HUES48 (cell line): ENCODE data around the gene CIITA.

Experiments
- H3K27ac ChIP-seq: one replicate; pipeline ENCODE4 v1.7.0; 2013; ENCODE audit warnings: low read depth, low read length, inconsistent platforms
- H3K27me3 ChIP-seq: 2 replicates; pipeline ENCODE4 v1.6.1; 2013; ENCODE audit warnings: mild to moderate bottlenecking, low read length; ENCODE audit not compliant: control insufficient read depth, insufficient read depth
- H3K36me3 ChIP-seq: 2 replicates; pipeline ENCODE4 v1.6.1; 2013; ENCODE audit warnings: low read length; ENCODE audit not compliant: control insufficient read depth, insufficient read depth
- H3K4me1 ChIP-seq: 2 replicates; pipeline ENCODE4 v1.6.1; 2013; ENCODE audit warnings: mild to moderate bottlenecking, low read length; ENCODE audit not compliant: control insufficient read depth, insufficient read depth
- H3K4me3 ChIP-seq: 2 replicates; pipeline ENCODE4 v1.5.1; 2013; ENCODE audit warnings: mild to moderate bottlenecking, low read depth, low read length
- H3K9ac ChIP-seq: 2 replicates; pipeline ENCODE4 v1.6.1; 2013; ENCODE audit warnings: mild to moderate bottlenecking, low read depth, low read length, moderate library complexity
- H3K9me3 ChIP-seq: 2 replicates; pipeline ENCODE4 v1.6.1; 2013; ENCODE audit warnings: low read length; ENCODE audit not compliant: control insufficient read depth, insufficient read depth

The CIITA gene

DNA sequence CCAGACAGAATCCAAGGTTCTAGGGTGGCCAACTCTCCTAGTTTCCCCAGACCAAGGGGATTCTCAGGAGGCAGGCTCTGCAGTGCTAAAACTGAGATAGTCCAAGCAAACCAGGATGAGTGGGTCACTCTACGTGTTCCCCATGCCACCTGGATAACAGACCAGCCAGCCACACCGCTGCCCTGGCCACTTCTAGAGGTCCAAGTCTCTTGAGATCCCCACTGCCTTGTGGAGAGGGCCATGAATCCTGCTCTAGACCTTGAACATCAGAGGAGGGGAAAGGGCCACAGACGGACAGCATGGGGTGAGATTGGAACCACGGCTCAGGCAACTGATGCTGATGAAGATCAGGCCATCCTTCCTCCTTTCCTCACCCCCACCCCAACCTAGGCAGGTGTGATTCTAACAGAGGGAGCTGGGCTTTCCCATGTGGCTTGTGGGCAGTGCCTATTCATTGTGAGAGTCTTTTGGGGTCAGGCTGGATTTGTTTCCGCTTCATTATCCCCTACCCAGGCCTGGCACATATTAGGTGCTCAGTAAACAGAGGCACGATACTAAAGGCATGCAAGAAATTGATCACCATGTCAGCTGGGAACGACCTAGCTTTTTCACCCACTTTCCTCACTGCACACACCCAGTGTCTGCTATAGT is 41.6 kb upstream of the CIITA start:
- no peak overlapping the region for H3K27ac ChIP-seq
- H3K9ac ChIP-seq, result no peak overlapping the region
- H3K27me3 ChIP-seq, result no peaks in the 10 kb centered on the region
- H3K4me1 ChIP-seq, result no peaks in the 10 kb centered on the region
- no peaks in the 10 kb centered on the region for H3K9me3 ChIP-seq
- H3K4me3 ChIP-seq, result no peak overlapping the region
- H3K36me3 ChIP-seq, result no peaks in the 10 kb centered on the region

- Histone ChIP-seq H3K27ac (no peak overlapping the region), H3K36me3 (no peaks in the 10 kb centered on the region), H3K9me3 (no peaks in the 10 kb centered on the region), H3K4me1 (no peaks in the 10 kb centered on the region), H3K27me3 (no peaks in the 10 kb centered on the region; the same call in 1 of the 2 replicates), H3K9ac (no peak overlapping the region), H3K4me3 (no peak overlapping the region)
Observed at GRCh38 chr16:10836174-10836853, 40.7 kb upstream of the CIITA start.

DNA sequence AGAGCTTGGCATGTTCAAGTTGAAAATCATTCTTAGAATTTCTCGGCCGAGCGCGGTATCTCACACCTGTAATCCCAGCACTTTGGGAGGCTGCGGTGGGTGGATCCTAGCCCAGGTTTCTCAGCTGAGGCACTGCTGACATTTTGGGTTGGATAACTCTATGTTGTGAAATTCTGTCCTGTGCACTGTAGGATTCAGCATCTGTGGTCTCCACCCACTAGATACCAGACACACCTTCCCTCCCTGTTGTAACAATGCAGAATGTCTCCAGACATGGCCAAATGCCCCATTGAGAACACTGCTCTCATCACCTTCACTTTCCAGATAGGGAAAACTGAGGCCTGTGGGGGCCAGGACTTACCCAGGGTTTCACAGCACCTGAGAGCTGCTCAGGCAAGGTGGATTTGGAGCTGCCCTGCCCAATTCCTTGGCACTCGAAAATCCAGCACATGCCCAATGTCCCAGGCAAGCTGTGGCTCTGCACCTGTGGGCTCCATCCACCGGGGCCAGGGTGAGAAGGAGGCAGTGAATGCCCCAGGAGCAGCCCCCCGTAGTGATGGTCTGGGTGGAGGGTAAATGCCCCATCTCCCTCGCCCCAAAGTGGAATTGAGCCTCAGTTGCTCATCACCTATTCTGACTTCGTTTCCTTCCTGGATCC is 38.3 kb upstream of the CIITA start:
- Histone ChIP-seq H3K36me3 (no peaks in the 10 kb centered on the region), H3K27ac (no peak overlapping the region), H3K9me3 (no peaks in the 10 kb centered on the region), H3K27me3 (no peaks in the 10 kb centered on the region; the same call in 1 of the 2 replicates), H3K4me1 (no peaks in the 10 kb centered on the region), H3K9ac (no peak overlapping the region), H3K4me3 (no peak overlapping the region)

- Histone ChIP-seq H3K27ac (no peak overlapping the region), H3K9me3 (no peaks in the 10 kb centered on the region), H3K4me1 (no peaks in the 10 kb centered on the region), H3K9ac (no peak overlapping the region), H3K4me3 (no peak overlapping the region), H3K36me3 (no peaks in the 10 kb centered on the region), H3K27me3 (no peaks in the 10 kb centered on the region; the same call in 1 of the 2 replicates)
Observed at GRCh38 chr16:10839279-10839666, 37.7 kb upstream of the CIITA start.

DNA sequence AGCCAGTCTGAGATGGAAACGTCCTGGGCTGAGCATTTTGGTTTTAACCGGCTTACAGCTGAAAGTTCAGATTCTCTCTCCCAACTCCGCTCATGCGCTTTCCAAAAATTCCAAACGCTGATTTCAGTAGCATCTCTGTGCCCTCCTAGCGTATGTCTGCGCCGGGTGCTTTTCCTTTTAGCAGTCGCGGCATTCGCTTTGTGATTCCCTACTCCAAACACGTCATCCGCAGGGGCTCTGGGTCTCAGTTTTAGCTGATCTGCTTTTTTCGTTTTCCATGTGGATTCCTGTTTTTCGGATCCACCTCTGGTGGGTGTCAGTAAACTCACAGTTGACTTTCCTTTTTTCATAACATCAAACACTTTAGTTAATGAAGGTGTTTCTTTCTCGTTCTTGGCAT is 36.3 kb upstream of the CIITA start:
- Histone ChIP-seq H3K27me3 (no peaks in the 10 kb centered on the region; the same call in 1 of the 2 replicates), H3K4me3 (no peak overlapping the region), H3K36me3 (no peaks in the 10 kb centered on the region), H3K9me3 (no peaks in the 10 kb centered on the region), H3K27ac (no peak overlapping the region), H3K9ac (no peak overlapping the region), H3K4me1 (no peaks in the 10 kb centered on the region)

GRCh38 chr16:10846213-10846998 is 30.6 kb upstream of the CIITA start:
- Histone ChIP-seq H3K9ac (no peak overlapping the region), H3K27ac (no peak overlapping the region), H3K4me3 (no peak overlapping the region), H3K27me3 (no peaks in the 10 kb centered on the region), H3K4me1 (no peaks in the 10 kb centered on the region), H3K36me3 (no peaks in the 10 kb centered on the region), H3K9me3 (no peaks in the 10 kb centered on the region)

DNA sequence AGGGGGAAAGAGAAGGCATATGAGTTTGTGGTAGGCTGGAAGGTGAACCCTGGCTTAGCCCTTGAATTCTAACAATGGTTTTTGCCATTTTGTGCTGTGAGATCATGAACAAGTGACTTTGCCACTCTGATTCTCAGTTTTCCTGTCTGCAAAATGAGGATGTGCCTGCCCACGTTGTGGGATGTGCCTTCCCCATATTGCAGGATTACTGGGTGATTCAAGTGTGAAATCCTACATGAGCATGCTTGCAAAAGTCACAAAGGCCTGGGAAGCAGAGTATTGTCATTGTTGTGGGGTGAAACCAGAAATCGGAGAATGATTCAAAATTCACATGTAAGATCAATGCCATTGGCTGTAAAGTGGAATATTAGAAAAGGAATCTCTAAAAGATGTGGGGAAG is 29.8 kb upstream of the CIITA start:
- Histone ChIP-seq H3K4me3 (no peak overlapping the region), H3K4me1 (no peaks in the 10 kb centered on the region), H3K27me3 (no peaks in the 10 kb centered on the region), H3K9ac (no peak overlapping the region), H3K36me3 (no peaks in the 10 kb centered on the region), H3K9me3 (no peaks in the 10 kb centered on the region), H3K27ac (no peak overlapping the region)

DNA sequence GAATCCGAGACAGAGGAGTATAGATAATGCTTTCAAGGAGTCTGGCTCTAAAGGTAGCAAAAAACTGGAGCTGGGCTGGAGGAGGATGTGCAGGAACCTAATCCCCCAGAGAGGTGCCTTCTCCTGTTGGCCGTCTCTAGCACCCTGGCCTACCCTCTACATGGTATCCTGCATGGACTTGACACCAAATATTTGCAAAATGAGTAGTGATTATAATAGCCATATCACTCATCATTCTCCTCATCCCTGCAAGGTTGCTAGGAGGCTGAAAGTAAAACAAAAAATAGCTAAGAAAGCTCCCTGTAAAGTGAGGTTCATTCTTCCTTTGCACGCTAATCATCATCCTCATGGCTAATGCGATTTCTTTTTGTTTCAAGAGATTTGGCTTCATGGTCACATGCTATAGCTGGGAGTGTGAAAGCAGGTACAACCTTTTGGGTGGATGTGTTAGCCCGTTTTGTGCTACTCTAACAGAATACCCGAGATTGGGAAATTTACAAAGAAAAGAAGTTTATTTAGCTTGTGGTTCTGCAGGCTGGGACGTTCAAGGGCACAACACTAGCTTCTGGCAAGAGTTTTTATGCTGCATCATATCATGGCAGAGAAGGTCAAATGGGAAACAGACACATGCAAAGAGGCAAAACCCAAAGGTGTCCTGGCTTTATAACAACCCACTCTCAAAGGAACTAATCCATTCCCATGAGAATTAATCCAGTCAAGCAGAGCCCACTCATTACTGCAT is 27.1 kb upstream of the CIITA start:
- no peak overlapping the region for H3K27ac ChIP-seq
- H3K36me3 ChIP-seq, result no peaks in the 10 kb centered on the region
- no peaks in the 10 kb centered on the region for H3K9me3 ChIP-seq
- no peaks in the 10 kb centered on the region for H3K4me1 ChIP-seq
- no peaks in the 10 kb centered on the region for H3K27me3 ChIP-seq
- no peak overlapping the region for H3K4me3 ChIP-seq
- no peak overlapping the region for H3K9ac ChIP-seq

DNA sequence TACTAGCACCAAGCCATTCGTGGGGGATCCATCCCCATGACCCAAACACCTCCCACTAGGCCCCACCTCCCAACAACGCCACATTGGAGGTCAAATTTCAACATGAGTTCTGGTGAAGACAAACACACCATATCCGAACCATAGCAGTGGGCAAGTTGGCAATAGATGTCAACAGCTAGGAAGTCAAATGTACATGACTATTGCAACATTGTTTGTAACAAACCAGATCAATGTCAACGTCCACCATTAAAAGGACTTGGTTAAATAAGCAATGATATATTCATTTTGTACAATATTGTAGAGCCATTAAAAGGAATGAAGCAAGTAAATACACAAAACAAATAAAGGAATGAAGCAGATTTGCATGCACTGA is 26.5 kb upstream of the CIITA start:
- no peaks in the 10 kb centered on the region for H3K4me1 ChIP-seq

GRCh38 chr16:10851512-10851911 is 25.5 kb upstream of the CIITA start:
- Histone ChIP-seq H3K36me3 (no peaks in the 10 kb centered on the region), H3K27me3 (no peaks in the 10 kb centered on the region), H3K27ac (no peak overlapping the region), H3K4me1 (no peaks in the 10 kb centered on the region), H3K9ac (no peak overlapping the region), H3K4me3 (no peak overlapping the region), H3K9me3 (no peaks in the 10 kb centered on the region)

More for the DNA sequence above, 26.5 kb upstream of the CIITA start:
- Histone ChIP-seq H3K36me3 (no peaks in the 10 kb centered on the region), H3K4me3 (no peak overlapping the region), H3K9me3 (no peaks in the 10 kb centered on the region), H3K9ac (no peak overlapping the region), H3K27ac (no peak overlapping the region), H3K27me3 (no peaks in the 10 kb centered on the region)
